Panc1 (cell line): ENCODE results near the gene PPP1R7. TPM values are rescaled to one million over a fixed set of nuclear protein-coding genes. Genes with fewer than 3 reads are reported as not detected.

Source experiments
- ATAC-seq: fragments of 200-7000 bp; cut with Tn5 transposase; 2 replicates; pipeline ENCODE4 v1.9.1; 2020; ENCODE audit warnings: mild to moderate bottlenecking, moderate library complexity
- BruUV-seq: library from RNA; stranded (reverse); fragments of 400-500 nt; replicated peaks from 2 replicates; lab custom pipeline; 2021; lab: Mats Ljungman, UMichigan
- CTCF ChIA-PET: fragments of 300-600 bp; sonication (Branson Sonifier 250); formaldehyde crosslinking; loops from one replicate; lab custom pipeline; 2022; ENCODE audit warnings: antibody characterized with exemption; lab: Charles Lee
- POLR2A ChIA-PET: fragments of 300-600 bp; sonication (Branson Sonifier 250); formaldehyde crosslinking; loops from one replicate; lab custom pipeline; 2022; ENCODE audit warnings: antibody characterized with exemption; lab: Charles Lee
- DNase-seq: peaks from one replicate; pipeline ENCODE4 v3.0.0-alpha.2; 2010; ENCODE audit warnings: low read depth, low spot score
- H3K27ac ChIP-seq: 2 replicates; pipeline ENCODE4 v1.5.1; 2011; ENCODE audit warnings: mild to moderate bottlenecking, low read length, inconsistent platforms
- H3K27me3 ChIP-seq: fragments of 200-500 bp; sonication (Bioruptor generic); 2 replicates; pipeline ENCODE4 v1.6.0; 2014; ENCODE audit warnings: low read length, inconsistent platforms; ENCODE audit not compliant: control insufficient read depth, insufficient read depth
- H3K36me3 ChIP-seq: fragments of 200-500 bp; sonication (Bioruptor generic); 2 replicates; pipeline ENCODE4 v1.5.1; 2014; ENCODE audit warnings: inconsistent platforms, mild to moderate bottlenecking, low read length, moderate library complexity; ENCODE audit not compliant: control insufficient read depth, insufficient read depth
- H3K4me1 ChIP-seq: 2 replicates; pipeline ENCODE4 v1.5.1; 2011; ENCODE audit warnings: inconsistent platforms, mild to moderate bottlenecking, low read length, moderate library complexity; ENCODE audit not compliant: control insufficient read depth, insufficient read depth
- H3K4me3 ChIP-seq, 2 experiments: 2 replicates each; pipeline ENCODE4 v1.5.1; 2011 to 2012; ENCODE audit warnings: low read depth in 2 of 2, low read length in 2 of 2, mild to moderate bottlenecking in 2 of 2, inconsistent platforms in 1 of 2, moderate library complexity in 1 of 2
- H3K9me3 ChIP-seq: fragments of 200-500 bp; sonication (Bioruptor generic); 2 replicates; pipeline ENCODE4 v1.5.1; 2014; ENCODE audit warnings: low read depth, mild to moderate bottlenecking, inconsistent platforms, low read length, moderate library complexity; ENCODE audit not compliant: control insufficient read depth, insufficient read depth
- CTCF ChIP-seq: fragments of 450-650 bp; IDR thresholded peaks from 2 replicates; pipeline ENCODE4 v1.5.1; 2017; ENCODE audit warnings: mild to moderate bottlenecking
- POLR2AphosphoS5 ChIP-seq: IDR thresholded peaks from 2 replicates; pipeline ENCODE4 v1.6.1; 2012; ENCODE audit warnings: mild to moderate bottlenecking, low read depth, low read length, moderate library complexity
- REST ChIP-seq, 2 experiments: IDR thresholded peaks; 2 replicates each; pipeline ENCODE4 v1.6.1; 2011 to 2012; ENCODE audit warnings: low read depth in 2 of 2, control low read depth in 1 of 2, low read length in 1 of 2, mild to moderate bottlenecking in 1 of 2, moderate library complexity in 1 of 2; ENCODE audit not compliant: insufficient read depth in 1 of 2
- SIN3A ChIP-seq: IDR thresholded peaks from 2 replicates; pipeline ENCODE4 v1.6.1; 2012; ENCODE audit warnings: low read depth, mild to moderate bottlenecking, low read length, moderate library complexity, borderline replicate concordance; ENCODE audit not compliant: insufficient read depth
- TCF7L2 ChIP-seq: IDR thresholded peaks from 2 replicates; pipeline ENCODE4 v1.6.1; 2011; ENCODE audit warnings: mild to moderate bottlenecking, low read depth, low read length, inconsistent platforms
- in situ Hi-C: cut with HindIII; loops from 2 replicates; pipeline ENCODE4 v1.10.0; 2016; ENCODE audit warnings: low sequenced_read_pairs, low pct_unique_long_range_greater_than_20kb
- intact Hi-C: fragments of 100-400 bp; cut with micrococcal nuclease; formaldehyde crosslinking; loops from one replicate; pipeline ENCODE4 v1.10.0; 2022; ENCODE audit not compliant: unreplicated experiment
- total RNA-seq: library from RNA; stranded (reverse); gene quantifications from one replicate; pipeline ENCODE4 v1.2.1, GENCODE V29; 2021; ENCODE audit not compliant: unreplicated experiment

PPP1R7 gene
- total RNA-seq, 1 experiment from 2014 or later: 64.2 TPM

- TF ChIP-seq SIN3A (no peak), POLR2AphosphoS5 (no peak), TCF7L2 (no peak), CTCF (no peak), REST (IDR thresholded peaks at IDR 0.05; ENCODE audit: insufficient read depth in 1 of 2, low read depth in 2 of 2, low read length in 1 of 2) (no peak)
- ATAC-seq (peak; percentile 14; the same call in 1 of the 2 replicates), DNase-seq (no peak)
- H3K4me1 ChIP-seq: no peaks in the 10 kb centered on the region
- no peak overlapping the region for H3K27ac ChIP-seq
- H3K4me3 ChIP-seq: no peak overlapping the region
- in situ Hi-C loops: no loop called here
- H3K9me3 ChIP-seq: no peaks in the 10 kb centered on the region
- POLR2A ChIA-PET: no interaction called here
- no peaks in the 10 kb centered on the region for H3K27me3 ChIP-seq
- intact Hi-C loops: no loop called here
- no TSS peak for BruUV-seq
- no peaks in the 10 kb centered on the region for H3K36me3 ChIP-seq
- CTCF ChIA-PET: no interaction called here
These were observed 51.4 kb downstream of the PPP1R7 start for GRCh38 chr2:241201445-241202267.

GRCh38 chr2:241202268-241202585 is 52.0 kb downstream of the PPP1R7 start:
- in situ Hi-C loops: no loop called here
- ATAC-seq: no peak
- Histone ChIP-seq H3K36me3 (no peaks in the 10 kb centered on the region), H3K27me3 (no peaks in the 10 kb centered on the region), H3K4me3 (no peak overlapping the region), H3K4me1 (no peaks in the 10 kb centered on the region), H3K9me3 (no peaks in the 10 kb centered on the region), H3K27ac (no peak overlapping the region)
- intact Hi-C loops: no loop called here
- DNase-seq: no peak
- TF ChIP-seq REST (IDR thresholded peaks at IDR 0.05; ENCODE audit: insufficient read depth in 1 of 2, low read depth in 2 of 2, low read length in 1 of 2): no peak
- no peak for TF ChIP-seq SIN3A
- no peak for TF ChIP-seq TCF7L2
- no peak for TF ChIP-seq CTCF
- no peak for TF ChIP-seq POLR2AphosphoS5
- ChIA-PET POLR2A (no interaction called here), CTCF (no interaction called here)
- BruUV-seq: no TSS peak
